GM12878 (cell line): ENCODE data around the gene OR8D1. TPM values are rescaled to one million over a fixed set of nuclear protein-coding genes. Genes with fewer than 3 reads are reported as not detected.

Source experiments
- ATAC-seq: fragments of 200-7000 bp; cut with Tn5 transposase; 3 replicates; pipeline ENCODE4 v1.9.1; 2020; ENCODE audit warnings: mild to moderate bottlenecking, moderate library complexity
- BruUV-seq: library from RNA; stranded (reverse); fragments of 400-500 nt; replicated peaks from 2 replicates; lab custom pipeline; 2021; lab: Mats Ljungman, UMichigan
- CTCF ChIA-PET: fragments of 300-600 bp; sonication (Branson Sonifier 250); formaldehyde crosslinking; extraction: SDS; loops from one replicate; lab custom pipeline; 2021; ENCODE audit warnings: inconsistent platforms; lab: Yijun Ruan, JAX
- POLR2A ChIA-PET: fragments of 350-600 bp; formaldehyde crosslinking; extraction: SDS; loops from one replicate; lab custom pipeline; 2021; ENCODE audit warnings: inconsistent platforms; lab: Charles Lee
- RAD21 ChIA-PET: fragments of 300-600 bp; sonication (Branson Sonifier 250); formaldehyde crosslinking; loops from one replicate; lab custom pipeline; 2023; ENCODE audit warnings: antibody characterized with exemption; ENCODE audit not compliant: unreplicated experiment; lab: Charles Lee
- SMC1A ChIA-PET: fragments of 300-600 bp; sonication (Branson Sonifier 250); formaldehyde crosslinking; loops from one replicate; lab custom pipeline; 2023; ENCODE audit not compliant: unreplicated experiment, uncharacterized antibody; lab: Charles Lee
- DNase-seq: peaks from one replicate; pipeline ENCODE4 v3.0.0-alpha.2; 2011; ENCODE audit warnings: low read depth, low spot score
- FAIRE-seq: peaks from 3 replicates; lab custom pipeline; 2011; peaks lifted over from hg19 to GRCh38; lab: Jason Lieb, UNC
- H2AFZ ChIP-seq: 2 replicates; pipeline ENCODE4 v1.6.0; 2011; ENCODE audit warnings: low read depth, low read length, control low read depth; ENCODE audit not compliant: control insufficient read depth
- H3K27ac ChIP-seq: 2 replicates; pipeline ENCODE4 v1.5.1; 2011; ENCODE audit warnings: control low read depth; ENCODE audit not compliant: control insufficient read depth, insufficient read depth
- H3K27me3 ChIP-seq, 2 experiments: replicated peaks in 1 of 2; 2 replicates each; pipeline versions ENCODE4 v1.6.0 to v1.6.1; 2011; ENCODE audit warnings: low read length in 1 of 2; ENCODE audit not compliant: control insufficient read depth in 2 of 2, insufficient read depth in 2 of 2
- H3K36me3 ChIP-seq, 2 experiments: 2 replicates each; pipeline ENCODE4 v1.5.1; 2011; ENCODE audit warnings: low read length in 1 of 2; ENCODE audit not compliant: control insufficient read depth in 2 of 2, insufficient read depth in 2 of 2
- H3K4me1 ChIP-seq: 2 replicates; pipeline ENCODE4 v1.6.1; 2011; ENCODE audit warnings: mild to moderate bottlenecking, low read length, moderate library complexity, mixed read lengths; ENCODE audit not compliant: control insufficient read depth, insufficient read depth
- H3K4me2 ChIP-seq: 2 replicates; pipeline ENCODE4 v1.6.0; 2011; ENCODE audit warnings: control low read depth; ENCODE audit not compliant: control insufficient read depth, insufficient read depth
- H3K4me3 ChIP-seq: fragments of 200-600 bp; sonication (generic); 2 replicates; pipeline ENCODE4 v1.5.1; 2016
- H3K79me2 ChIP-seq: 2 replicates; pipeline ENCODE4 v1.6.0; 2011; ENCODE audit warnings: low read length; ENCODE audit not compliant: control insufficient read depth, insufficient read depth
- H3K9ac ChIP-seq: 2 replicates; pipeline ENCODE4 v1.8.0; 2011; ENCODE audit warnings: low read length, control low read depth, mixed read lengths; ENCODE audit not compliant: control insufficient read depth, insufficient read depth
- H3K9me3 ChIP-seq: replicated peaks from 3 replicates; pipeline ENCODE4 v1.5.1; 2011; ENCODE audit warnings: mild to moderate bottlenecking, low read length; ENCODE audit not compliant: control insufficient read depth, insufficient read depth
- H4K20me1 ChIP-seq: 2 replicates; pipeline ENCODE4 v1.6.0; 2011; ENCODE audit not compliant: control insufficient read depth, insufficient read depth
- BMI1 ChIP-seq: fragments of 450-650 bp; IDR thresholded peaks from 2 replicates; pipeline ENCODE4 v1.6.1; 2016; ENCODE audit warnings: mild to moderate bottlenecking, moderate library complexity, borderline replicate concordance
- CBFB ChIP-seq: IDR thresholded peaks from 2 replicates; pipeline ENCODE4 v1.6.1; 2016; ENCODE audit warnings: antibody characterized with exemption, low read depth
- EED ChIP-seq: sonication (generic); IDR thresholded peaks from 2 replicates; pipeline ENCODE4 v1.6.1; 2016; ENCODE audit warnings: antibody characterized with exemption, low read depth
- IRF4 ChIP-seq: IDR thresholded peaks from 2 replicates; pipeline ENCODE4 v1.6.1; 2011; ENCODE audit warnings: low read depth, low read length
- MEF2A ChIP-seq: IDR thresholded peaks from 2 replicates; pipeline ENCODE4 v1.6.1; 2011; ENCODE audit warnings: low read depth, mild to moderate bottlenecking, low read length, moderate library complexity; ENCODE audit not compliant: insufficient read depth
- NBN ChIP-seq: fragments of 450-650 bp; IDR thresholded peaks from 2 replicates; pipeline ENCODE4 v1.6.1; 2016
- NFIC ChIP-seq: IDR thresholded peaks from 2 replicates; pipeline ENCODE4 v1.6.1; 2012; ENCODE audit warnings: low read depth, mild to moderate bottlenecking, inconsistent platforms, low read length, moderate library complexity
- NFYA ChIP-seq: IDR thresholded peaks from 2 replicates; pipeline ENCODE4 v1.6.1; 2011; ENCODE audit warnings: low read depth, mild to moderate bottlenecking, low read length, improper control_type of control experiment, borderline replicate concordance
- RUNX3 ChIP-seq: IDR thresholded peaks from 2 replicates; pipeline ENCODE4 v1.6.1; 2012; ENCODE audit warnings: low read length, inconsistent platforms
- SMC3 ChIP-seq: IDR thresholded peaks from 2 replicates; pipeline ENCODE4 v1.6.1; 2011; ENCODE audit warnings: low read length, improper control_type of control experiment, borderline replicate concordance
- SPI1 ChIP-seq: IDR thresholded peaks from 2 replicates; pipeline ENCODE4 v1.6.1; 2011; ENCODE audit warnings: low read depth, mild to moderate bottlenecking, low read length, moderate library complexity, borderline replicate concordance; ENCODE audit not compliant: insufficient read depth
- TARDBP ChIP-seq: IDR thresholded peaks from 2 replicates; pipeline ENCODE4 v1.6.1; 2016; ENCODE audit warnings: borderline replicate concordance
- TCF3 ChIP-seq: IDR thresholded peaks from 2 replicates; pipeline ENCODE4 v1.6.1; 2012; ENCODE audit warnings: low read depth, mild to moderate bottlenecking, low read length, borderline replicate concordance; ENCODE audit not compliant: insufficient read depth
- WGBS: methylation state at CpG from one replicate; pipeline ENCODE4 v1.1.6; 2016; ENCODE audit warnings: low lambda C conversion rate; ENCODE audit not compliant: insufficient replicate concordance, insufficient coverage; ENCODE audit errors: missing lambda C conversion rate; 5-methylcytosine and 5-hydroxymethylcytosine counted together
- in situ Hi-C: fragments of 300-500 bp; cut with MboI; formaldehyde crosslinking; loops from 9 replicates; pipeline ENCODE4 v1.14.3; 2018; ENCODE audit warnings: mixed read lengths
- intact Hi-C: fragments of 100-400 bp; cut with micrococcal nuclease; formaldehyde crosslinking; loops from one replicate; pipeline ENCODE4 v1.14.2; 2022; ENCODE audit not compliant: unreplicated experiment
- polyA plus RNA-seq, 11 experiments: library from polyadenylated mRNA; depleted of rRNA in 4 of 11; unstranded in 6 of 11; stranded (reverse) in 5 of 11; fragments of >200 nt; fragmentation: Nextera tagmentation in 4 of 11; fragmentation: Illumina TruSeq in 1 of 11; extraction: Ambion mirVana in 4 of 11; extraction: Trizol in 1 of 11; gene quantifications; 1 replicate in 1 of 11; 2 replicates in 10 of 11; pipeline versions ENCODE4 v1.2.1 to v1.2.3, GENCODE V29; 2011 to 2016; ENCODE audit warnings: inconsistent platforms in 2 of 11, missing spikeins in 2 of 11, low read depth in 1 of 11
- total RNA-seq, 4 experiments: library from RNA; depleted of rRNA in 3 of 4; stranded (reverse); fragments of >200 nt in 3 of 4; fragmentation: Illumina TruSeq in 1 of 4; extraction: Trizol in 1 of 4; gene quantifications; 2 replicates each; pipeline versions ENCODE4 v1.2.1 to v1.2.3, GENCODE V29; 2013 to 2021
- TF ChIP-seq, protein P1 (sequence below): fragments of 150-350 bp; IDR thresholded peaks from 2 replicates; pipeline ENCODE4 v1.6.1; 2016; ENCODE audit warnings: low read depth, low read length
- TF ChIP-seq, protein P2 (sequence below): IDR thresholded peaks from 2 replicates; pipeline ENCODE4 v1.6.1; 2011; ENCODE audit warnings: borderline replicate concordance, low read depth, mild to moderate bottlenecking, moderate library complexity, mixed read lengths, low read length; ENCODE audit not compliant: insufficient read depth; ENCODE audit errors: extremely low read length
- TF ChIP-seq, protein P3 (sequence below): fragments of 450-650 bp; IDR thresholded peaks from 2 replicates; pipeline ENCODE4 v1.6.1; 2016; ENCODE audit warnings: mild to moderate bottlenecking
- TF ChIP-seq, protein P4 (sequence below): IDR thresholded peaks from 2 replicates; pipeline ENCODE4 v1.6.1; 2012; ENCODE audit warnings: low read length, inconsistent platforms

The OR8D1 gene
- total and polyA plus RNA-seq, 10 of the 15 experiments (the other 5 are each of a cell fraction or from before 2014, with no cell fraction given) = not detected

DNA sequence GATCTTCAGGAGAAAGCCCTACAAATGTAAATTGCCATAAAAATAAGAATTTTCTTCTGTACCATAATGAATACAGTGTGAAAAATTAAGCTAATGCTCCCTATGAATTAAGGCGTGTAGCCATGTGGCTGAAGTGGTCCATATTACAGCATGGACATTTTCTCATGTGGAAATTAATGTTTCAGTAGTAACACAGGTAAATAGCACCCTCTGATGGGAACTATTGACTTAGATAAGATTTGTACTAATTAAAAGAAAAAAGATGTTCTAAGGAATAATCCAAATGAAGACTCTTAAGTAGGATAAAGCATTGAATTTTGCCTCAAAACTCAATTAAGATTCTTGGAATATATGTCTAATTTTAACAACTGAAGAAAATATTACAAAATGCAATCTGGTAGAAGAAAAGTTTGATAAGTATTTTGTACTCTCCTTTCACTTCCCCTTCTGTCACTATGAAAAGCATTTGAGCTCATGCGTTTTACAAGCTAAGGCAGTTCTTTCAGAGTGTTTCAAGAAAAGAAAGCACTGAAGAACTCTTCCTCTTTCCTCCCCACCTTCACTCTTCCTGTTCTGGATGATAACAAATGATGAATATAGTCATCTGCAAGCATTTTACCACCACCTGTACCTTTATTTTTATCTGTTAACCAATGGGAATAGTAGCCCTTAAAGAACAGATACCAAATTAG, 16.2 kb upstream of the OR8D1 start:
- no peak overlapping the region for H3K27ac ChIP-seq
- TF ChIP-seq BMI1 (no peak), EED (no peak), SPI1 (peak; percentile 88), NFYA (no peak), NBN (peak; percentile 24; the same call in 1 of the 2 replicates), TCF3 (no peak), IRF4 (no peak), SMC3 (peak; percentile 2; the same call in 1 of the 2 replicates), TARDBP (no peak), RUNX3 (peak; percentile 19; the same call in 1 of the 2 replicates), MEF2A (peak; percentile 48; the same call in 1 of the 2 replicates), NFIC (peak; percentile 49), CBFB (no peak)
- TF ChIP-seq, protein P1, sequence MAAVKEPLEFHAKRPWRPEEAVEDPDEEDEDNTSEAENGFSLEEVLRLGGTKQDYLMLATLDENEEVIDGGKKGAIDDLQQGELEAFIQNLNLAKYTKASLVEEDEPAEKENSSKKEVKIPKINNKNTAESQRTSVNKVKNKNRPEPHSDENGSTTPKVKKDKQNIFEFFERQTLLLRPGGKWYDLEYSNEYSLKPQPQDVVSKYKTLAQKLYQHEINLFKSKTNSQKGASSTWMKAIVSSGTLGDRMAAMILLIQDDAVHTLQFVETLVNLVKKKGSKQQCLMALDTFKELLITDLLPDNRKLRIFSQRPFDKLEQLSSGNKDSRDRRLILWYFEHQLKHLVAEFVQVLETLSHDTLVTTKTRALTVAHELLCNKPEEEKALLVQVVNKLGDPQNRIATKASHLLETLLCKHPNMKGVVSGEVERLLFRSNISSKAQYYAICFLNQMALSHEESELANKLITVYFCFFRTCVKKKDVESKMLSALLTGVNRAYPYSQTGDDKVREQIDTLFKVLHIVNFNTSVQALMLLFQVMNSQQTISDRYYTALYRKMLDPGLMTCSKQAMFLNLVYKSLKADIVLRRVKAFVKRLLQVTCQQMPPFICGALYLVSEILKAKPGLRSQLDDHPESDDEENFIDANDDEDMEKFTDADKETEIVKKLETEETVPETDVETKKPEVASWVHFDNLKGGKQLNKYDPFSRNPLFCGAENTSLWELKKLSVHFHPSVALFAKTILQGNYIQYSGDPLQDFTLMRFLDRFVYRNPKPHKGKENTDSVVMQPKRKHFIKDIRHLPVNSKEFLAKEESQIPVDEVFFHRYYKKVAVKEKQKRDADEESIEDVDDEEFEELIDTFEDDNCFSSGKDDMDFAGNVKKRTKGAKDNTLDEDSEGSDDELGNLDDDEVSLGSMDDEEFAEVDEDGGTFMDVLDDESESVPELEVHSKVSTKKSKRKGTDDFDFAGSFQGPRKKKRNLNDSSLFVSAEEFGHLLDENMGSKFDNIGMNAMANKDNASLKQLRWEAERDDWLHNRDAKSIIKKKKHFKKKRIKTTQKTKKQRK = no peak
- TF ChIP-seq, protein P2, sequence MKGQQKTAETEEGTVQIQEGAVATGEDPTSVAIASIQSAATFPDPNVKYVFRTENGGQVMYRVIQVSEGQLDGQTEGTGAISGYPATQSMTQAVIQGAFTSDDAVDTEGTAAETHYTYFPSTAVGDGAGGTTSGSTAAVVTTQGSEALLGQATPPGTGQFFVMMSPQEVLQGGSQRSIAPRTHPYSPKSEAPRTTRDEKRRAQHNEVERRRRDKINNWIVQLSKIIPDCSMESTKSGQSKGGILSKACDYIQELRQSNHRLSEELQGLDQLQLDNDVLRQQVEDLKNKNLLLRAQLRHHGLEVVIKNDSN = no peak
- TF ChIP-seq, protein P3, sequence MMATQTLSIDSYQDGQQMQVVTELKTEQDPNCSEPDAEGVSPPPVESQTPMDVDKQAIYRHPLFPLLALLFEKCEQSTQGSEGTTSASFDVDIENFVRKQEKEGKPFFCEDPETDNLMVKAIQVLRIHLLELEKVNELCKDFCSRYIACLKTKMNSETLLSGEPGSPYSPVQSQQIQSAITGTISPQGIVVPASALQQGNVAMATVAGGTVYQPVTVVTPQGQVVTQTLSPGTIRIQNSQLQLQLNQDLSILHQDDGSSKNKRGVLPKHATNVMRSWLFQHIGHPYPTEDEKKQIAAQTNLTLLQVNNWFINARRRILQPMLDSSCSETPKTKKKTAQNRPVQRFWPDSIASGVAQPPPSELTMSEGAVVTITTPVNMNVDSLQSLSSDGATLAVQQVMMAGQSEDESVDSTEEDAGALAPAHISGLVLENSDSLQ = peak; percentile 50
- TF ChIP-seq, protein P4, sequence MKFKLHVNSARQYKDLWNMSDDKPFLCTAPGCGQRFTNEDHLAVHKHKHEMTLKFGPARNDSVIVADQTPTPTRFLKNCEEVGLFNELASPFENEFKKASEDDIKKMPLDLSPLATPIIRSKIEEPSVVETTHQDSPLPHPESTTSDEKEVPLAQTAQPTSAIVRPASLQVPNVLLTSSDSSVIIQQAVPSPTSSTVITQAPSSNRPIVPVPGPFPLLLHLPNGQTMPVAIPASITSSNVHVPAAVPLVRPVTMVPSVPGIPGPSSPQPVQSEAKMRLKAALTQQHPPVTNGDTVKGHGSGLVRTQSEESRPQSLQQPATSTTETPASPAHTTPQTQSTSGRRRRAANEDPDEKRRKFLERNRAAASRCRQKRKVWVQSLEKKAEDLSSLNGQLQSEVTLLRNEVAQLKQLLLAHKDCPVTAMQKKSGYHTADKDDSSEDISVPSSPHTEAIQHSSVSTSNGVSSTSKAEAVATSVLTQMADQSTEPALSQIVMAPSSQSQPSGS = peak; percentile 55; the same call in 1 of the 2 replicates

More for the DNA sequence above, 16.2 kb upstream of the OR8D1 start:
- Histone ChIP-seq H3K4me3 (no peak overlapping the region), H3K9me3 (no peaks in the 10 kb centered on the region), H3K27me3 (peaks cover 0 to 3% of the 10 kb centered on the region in 2 experiments; a peak in 1 of 4 replicates), H3K4me2 (no peak overlapping the region), H3K4me1 (peaks cover 8% of the 10 kb centered on the region), H3K9ac (no peak overlapping the region), H4K20me1 (no peaks in the 10 kb centered on the region), H3K79me2 (no peaks in the 10 kb centered on the region), H3K36me3 (no peaks in the 10 kb centered on the region), H2AFZ (no peak overlapping the region)
- in situ Hi-C loops (no loop called here), intact Hi-C loops (loop anchor here (2.0 kb wide), 1 partner anchor 259 kb away; no protein-coding TSS in a partner anchor)
- CTCF ChIA-PET = interaction anchor here (0.7 to 1.4 kb wide), 7 partner anchors 12 to 690 kb away, joined by 3 to 8 read pairs (median 3); no protein-coding TSS in a partner anchor
- POLR2A ChIA-PET = no interaction called here
- BruUV-seq = no TSS peak
- DNase-seq (peak; percentile 27), ATAC-seq (peak; percentile 98), FAIRE-seq (peak; percentile 84)
- RAD21 ChIA-PET = interaction anchor here (0.6 to 1.0 kb wide), 4 partner anchors 17 to 344 kb away, joined by 3 to 5 read pairs (median 5); partner anchors contain the start of gene SPA17
- SMC1A ChIA-PET = interaction anchor here (0.9 to 1.2 kb wide), 3 partner anchors 8 to 255 kb away, joined by 3 to 4 read pairs (median 3); no protein-coding TSS in a partner anchor
- WGBS = 0% methylated on average over 2 of the region's 2 CpGs
